ENCODE results near the gene CST3. TPM values are rescaled to one million over a fixed set of nuclear protein-coding genes. Genes with fewer than 3 reads are reported as not detected.
"Not testable (repeated sequence)": the region's sequence is repeated elsewhere in the genome, so short reads cannot be mapped to it uniquely, and the experiment has no call there.

CST3 gene
- total RNA-seq, 1 experiment from 2014 or later: 158 TPM

GRCh38 chr20:23664954-23665353 lies 27.2 kb upstream of the CST3 start:
- DNase-seq (ENCODE audit: low read depth, low spot score) (no peak), ATAC-seq (no peak)
- no TSS peak for BruUV-seq (replicated peaks)
- no peak overlapping the region for H3K4me3 ChIP-seq (ENCODE audit: low read depth in 2 of 2, low read length in 2 of 2)
- no peak overlapping the region for H3K27ac ChIP-seq (ENCODE audit: low read length)
- H3K4me1 ChIP-seq (ENCODE audit: control insufficient read depth, insufficient read depth, low read length): no peaks in the 10 kb centered on the region
- no peaks in the 10 kb centered on the region for H3K27me3 ChIP-seq (ENCODE audit: control insufficient read depth, insufficient read depth, low read length)
- no peaks in the 10 kb centered on the region for H3K9me3 ChIP-seq (ENCODE audit: control insufficient read depth, insufficient read depth, low read depth, low read length)
- in situ Hi-C loops (cut with HindIII; ENCODE audit: low pct_unique_long_range_greater_than_20kb, low sequenced_read_pairs): no loop called here
- intact Hi-C loops (cut with micrococcal nuclease; ENCODE audit: unreplicated experiment): loop anchor here (5.0 kb wide), 1 partner anchor 332 kb away; no protein-coding TSS in a partner anchor
- TF ChIP-seq TCF7L2 (IDR thresholded peaks at IDR 0.05; ENCODE audit: low read depth, low read length) (no peak), REST (IDR thresholded peaks at IDR 0.05; ENCODE audit: insufficient read depth in 1 of 2, low read depth in 2 of 2, low read length in 1 of 2) (no peak), POLR2AphosphoS5 (IDR thresholded peaks at IDR 0.05; ENCODE audit: low read depth, low read length) (no peak), SIN3A (IDR thresholded peaks at IDR 0.05; ENCODE audit: borderline replicate concordance, insufficient read depth, low read depth, low read length) (no peak)
- TF ChIP-seq, protein P1, sequence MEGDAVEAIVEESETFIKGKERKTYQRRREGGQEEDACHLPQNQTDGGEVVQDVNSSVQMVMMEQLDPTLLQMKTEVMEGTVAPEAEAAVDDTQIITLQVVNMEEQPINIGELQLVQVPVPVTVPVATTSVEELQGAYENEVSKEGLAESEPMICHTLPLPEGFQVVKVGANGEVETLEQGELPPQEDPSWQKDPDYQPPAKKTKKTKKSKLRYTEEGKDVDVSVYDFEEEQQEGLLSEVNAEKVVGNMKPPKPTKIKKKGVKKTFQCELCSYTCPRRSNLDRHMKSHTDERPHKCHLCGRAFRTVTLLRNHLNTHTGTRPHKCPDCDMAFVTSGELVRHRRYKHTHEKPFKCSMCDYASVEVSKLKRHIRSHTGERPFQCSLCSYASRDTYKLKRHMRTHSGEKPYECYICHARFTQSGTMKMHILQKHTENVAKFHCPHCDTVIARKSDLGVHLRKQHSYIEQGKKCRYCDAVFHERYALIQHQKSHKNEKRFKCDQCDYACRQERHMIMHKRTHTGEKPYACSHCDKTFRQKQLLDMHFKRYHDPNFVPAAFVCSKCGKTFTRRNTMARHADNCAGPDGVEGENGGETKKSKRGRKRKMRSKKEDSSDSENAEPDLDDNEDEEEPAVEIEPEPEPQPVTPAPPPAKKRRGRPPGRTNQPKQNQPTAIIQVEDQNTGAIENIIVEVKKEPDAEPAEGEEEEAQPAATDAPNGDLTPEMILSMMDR (IDR thresholded peaks at IDR 0.05): no peak
- POLR2A ChIA-PET: no interaction called here
- CTCF ChIA-PET: interaction anchor here (0.6 kb wide), 1 partner anchor 1352 kb away, joined by 12 read pairs; no protein-coding TSS in a partner anchor
- H3K36me3 ChIP-seq (ENCODE audit: control insufficient read depth, insufficient read depth, low read length): no peaks in the 10 kb centered on the region

GRCh38 chr20:23664046-23664445 lies 26.3 kb upstream of the CST3 start:
- H3K36me3 ChIP-seq (ENCODE audit: control insufficient read depth, insufficient read depth, low read length); in situ Hi-C loops (cut with HindIII; ENCODE audit: low pct_unique_long_range_greater_than_20kb, low sequenced_read_pairs); H3K27me3 ChIP-seq (ENCODE audit: control insufficient read depth, insufficient read depth, low read length); H3K4me1 ChIP-seq (ENCODE audit: control insufficient read depth, insufficient read depth, low read length); intact Hi-C loops (cut with micrococcal nuclease; ENCODE audit: unreplicated experiment); H3K9me3 ChIP-seq (ENCODE audit: control insufficient read depth, insufficient read depth, low read depth, low read length); BruUV-seq (replicated peaks); POLR2A ChIA-PET; CTCF ChIA-PET; ATAC-seq; H3K27ac ChIP-seq (ENCODE audit: low read length); DNase-seq (ENCODE audit: low read depth, low spot score); H3K4me3 ChIP-seq (ENCODE audit: low read depth in 2 of 2, low read length in 2 of 2): not testable (repeated sequence)

DNA sequence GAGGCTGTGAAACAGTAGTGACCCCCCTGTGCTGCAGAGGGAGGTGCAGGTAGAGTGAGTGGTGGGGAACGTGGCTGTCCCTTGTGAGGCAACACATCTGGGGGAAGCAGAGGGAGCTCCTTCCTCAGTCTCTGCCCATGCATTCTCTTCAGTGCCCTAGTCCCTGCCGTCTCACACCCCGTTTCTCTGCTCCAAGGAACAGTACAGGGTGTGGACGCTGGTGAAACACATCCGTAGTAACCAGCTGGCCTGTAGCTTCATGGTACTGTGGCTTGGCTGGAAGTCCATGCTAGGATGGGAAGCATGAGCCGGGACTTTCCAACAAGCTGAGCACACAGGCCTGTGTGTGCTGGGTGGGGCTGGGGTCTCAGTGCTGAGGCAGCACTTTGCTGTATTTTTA lies 25.4 kb upstream of the CST3 start:
- TF ChIP-seq POLR2AphosphoS5 (IDR thresholded peaks at IDR 0.05; ENCODE audit: low read depth, low read length): no peak
- TF ChIP-seq TCF7L2 (IDR thresholded peaks at IDR 0.05; ENCODE audit: low read depth, low read length): no peak
- no peak for TF ChIP-seq SIN3A (IDR thresholded peaks at IDR 0.05; ENCODE audit: borderline replicate concordance, insufficient read depth, low read depth, low read length)
- no peak for TF ChIP-seq REST (IDR thresholded peaks at IDR 0.05; ENCODE audit: insufficient read depth in 1 of 2, low read depth in 2 of 2, low read length in 1 of 2)
- TF ChIP-seq, protein P1 (IDR thresholded peaks at IDR 0.05): no peak
- Histone ChIP-seq H3K36me3 (ENCODE audit: control insufficient read depth, insufficient read depth, low read length) (no peaks in the 10 kb centered on the region), H3K27ac (ENCODE audit: low read length) (no peak overlapping the region), H3K4me3 (ENCODE audit: low read depth in 2 of 2, low read length in 2 of 2) (no peak overlapping the region), H3K9me3 (ENCODE audit: control insufficient read depth, insufficient read depth, low read depth, low read length) (no peaks in the 10 kb centered on the region), H3K4me1 (ENCODE audit: control insufficient read depth, insufficient read depth, low read length) (no peaks in the 10 kb centered on the region), H3K27me3 (ENCODE audit: control insufficient read depth, insufficient read depth, low read length) (no peaks in the 10 kb centered on the region)
- DNase-seq (ENCODE audit: low read depth, low spot score): no peak
- in situ Hi-C loops (cut with HindIII; ENCODE audit: low pct_unique_long_range_greater_than_20kb, low sequenced_read_pairs): no loop called here
- CTCF ChIA-PET: no interaction called here
- ATAC-seq: no peak
- POLR2A ChIA-PET: no interaction called here
- intact Hi-C loops (cut with micrococcal nuclease; ENCODE audit: unreplicated experiment): no loop called here
- BruUV-seq (replicated peaks): no TSS peak
